ENCODE data around the gene PCCB. TPM values are rescaled to one million over a fixed set of nuclear protein-coding genes. Genes with fewer than 3 reads are reported as not detected.

Gene PCCB
- total and polyA plus RNA-seq, 2 donors (not counting 3 experiments of a cell fraction or from before 2014, with no cell fraction given) = 28.6 to 36.5 TPM

- ChIA-PET CTCF (interaction anchor here (0.6 to 1.1 kb wide), 2 partner anchors 45 to 545 kb away, joined by 3 read pairs; partner anchors contain the start of gene STAG1), POLR2A (no interaction called here)
- peaks cover 17 to 29% of the 10 kb centered on the region in 2 experiments for H3K27me3 ChIP-seq (ENCODE audit: control insufficient read depth in 2 of 2, insufficient read depth in 2 of 2, low read length in 2 of 2)
- no peak overlapping the region for H3K9ac ChIP-seq (replicated peaks; ENCODE audit: extremely low read depth, insufficient read depth, low read length)
- H3K4me2 ChIP-seq (ENCODE audit: insufficient read depth, low read length) = no peak overlapping the region
- TF ChIP-seq EZH2 (IDR thresholded peaks at IDR 0.05; ENCODE audit: borderline replicate concordance, low read depth, low read length, severe bottlenecking) (no peak), CTCF (IDR thresholded peaks at IDR 0.05; ENCODE audit: extremely low read depth in 1 of 2, insufficient read depth in 1 of 2, low read depth in 1 of 2, low read length in 2 of 2) (no peak), FOS (IDR thresholded peaks at IDR 0.05; ENCODE audit: borderline replicate concordance, insufficient read depth, low read length) (no peak), JUN (IDR thresholded peaks at IDR 0.05; ENCODE audit: borderline replicate concordance, insufficient read depth, insufficient read length, low read depth) (no peak)
- H3K36me3 ChIP-seq (ENCODE audit: control insufficient read depth in 2 of 2, extremely low read depth in 1 of 2, insufficient read depth in 2 of 2, low read length in 2 of 2) = no peaks in the 10 kb centered on the region
- no peaks in the 10 kb centered on the region for H3K79me2 ChIP-seq (ENCODE audit: control insufficient read depth, insufficient read depth, low read length)
- no TSS peak for BruUV-seq (replicated peaks)
- H4K20me1 ChIP-seq (replicated peaks; ENCODE audit: control insufficient read depth, extremely low read depth, insufficient read depth, low read length) = no peaks in the 10 kb centered on the region
- H3K4me3 ChIP-seq (replicated peaks in 1 of 3; ENCODE audit: insufficient read depth in 1 of 3, low read depth in 1 of 3, low read length in 3 of 3) = no peak overlapping the region
- H3K27ac ChIP-seq (ENCODE audit: insufficient read depth, low read depth, low read length) = no peak overlapping the region
- no peak for DNase-seq (ENCODE audit: low read depth, low spot score)
- FAIRE-seq = no peak
- no peaks in the 10 kb centered on the region for H3K9me1 ChIP-seq (replicated peaks; ENCODE audit: control insufficient read depth, extremely low read depth, insufficient read depth, low read length)
- dilution Hi-C loops (cut with MboI; ENCODE audit: extremely low pct_ligation_motif_present, low sequenced_read_pairs) = no loop called here
- no peaks in the 10 kb centered on the region for H3K4me1 ChIP-seq (ENCODE audit: control insufficient read depth, extremely low read depth, insufficient read depth, low read length)
- intact Hi-C loops (cut with micrococcal nuclease) = no loop called here
- H2AFZ ChIP-seq (ENCODE audit: low read depth, low read length) = no peak overlapping the region
- no peaks in the 10 kb centered on the region for H3K9me3 ChIP-seq (replicated peaks; ENCODE audit: control insufficient read depth, insufficient read depth, low read length)
Observed at GRCh38 chr3:136207489-136208115, 42.5 kb upstream of the PCCB start.

GRCh38 chr3:136209921-136210320 lies 40.2 kb upstream of the PCCB start:
- Histone ChIP-seq H3K27ac (ENCODE audit: insufficient read depth, low read depth, low read length) (no peak overlapping the region), H3K9ac (replicated peaks; ENCODE audit: extremely low read depth, insufficient read depth, low read length) (no peak overlapping the region), H3K27me3 (ENCODE audit: control insufficient read depth in 2 of 2, insufficient read depth in 2 of 2, low read length in 2 of 2) (peaks cover 21 to 29% of the 10 kb centered on the region in 2 experiments), H3K9me3 (replicated peaks; ENCODE audit: control insufficient read depth, insufficient read depth, low read length) (no peaks in the 10 kb centered on the region), H3K79me2 (ENCODE audit: control insufficient read depth, insufficient read depth, low read length) (no peaks in the 10 kb centered on the region), H4K20me1 (replicated peaks; ENCODE audit: control insufficient read depth, extremely low read depth, insufficient read depth, low read length) (no peaks in the 10 kb centered on the region), H3K4me3 (replicated peaks in 1 of 3; ENCODE audit: insufficient read depth in 1 of 3, low read depth in 1 of 3, low read length in 3 of 3) (no peak overlapping the region), H3K4me2 (ENCODE audit: insufficient read depth, low read length) (no peak overlapping the region), H2AFZ (ENCODE audit: low read depth, low read length) (no peak overlapping the region), H3K36me3 (ENCODE audit: control insufficient read depth in 2 of 2, extremely low read depth in 1 of 2, insufficient read depth in 2 of 2, low read length in 2 of 2) (no peaks in the 10 kb centered on the region), H3K4me1 (ENCODE audit: control insufficient read depth, extremely low read depth, insufficient read depth, low read length) (no peaks in the 10 kb centered on the region), H3K9me1 (replicated peaks; ENCODE audit: control insufficient read depth, extremely low read depth, insufficient read depth, low read length) (no peaks in the 10 kb centered on the region)
- CTCF ChIA-PET = no interaction called here
- dilution Hi-C loops (cut with MboI; ENCODE audit: extremely low pct_ligation_motif_present, low sequenced_read_pairs) (no loop called here), intact Hi-C loops (cut with micrococcal nuclease) (no loop called here)
- POLR2A ChIA-PET = no interaction called here
- BruUV-seq (replicated peaks) = no TSS peak
- TF ChIP-seq MYC (IDR thresholded peaks at IDR 0.05; ENCODE audit: low read depth, low read length) (no peak), EZH2 (IDR thresholded peaks at IDR 0.05; ENCODE audit: borderline replicate concordance, low read depth, low read length, severe bottlenecking) (no peak), CTCF (IDR thresholded peaks at IDR 0.05; ENCODE audit: extremely low read depth in 1 of 2, insufficient read depth in 1 of 2, low read depth in 1 of 2, low read length in 2 of 2) (no peak), POLR2AphosphoS5 (IDR thresholded peaks at IDR 0.05; ENCODE audit: insufficient read depth, low read depth, low read length) (no peak), FOS (IDR thresholded peaks at IDR 0.05; ENCODE audit: borderline replicate concordance, insufficient read depth, low read length) (no peak), POLR2A (IDR thresholded peaks at IDR 0.05; ENCODE audit: low read depth, low read length) (no peak), GATA2 (IDR thresholded peaks at IDR 0.05; ENCODE audit: insufficient read depth, insufficient read length, low read depth, low read length) (no peak), MAX (IDR thresholded peaks at IDR 0.05; ENCODE audit: insufficient read depth, insufficient read length) (no peak), JUN (IDR thresholded peaks at IDR 0.05; ENCODE audit: borderline replicate concordance, insufficient read depth, insufficient read length, low read depth) (no peak)
- no peak for FAIRE-seq
- no peak for DNase-seq (ENCODE audit: low read depth, low spot score)

All from endothelial cell of umbilical vein (primary cell).